ENCODE measurements around the gene ANKRD40. TPM values are rescaled to one million over a fixed set of nuclear protein-coding genes. Genes with fewer than 3 reads are reported as not detected.
A peak's percentile ranks its signal among the peaks of the same experiment; 100 is the strongest.
"Not testable (repeated sequence)": the region's sequence is repeated elsewhere in the genome, so short reads cannot be mapped to it uniquely, and the experiment has no call there.

Gene ANKRD40
- total RNA-seq, 1 experiment from 2014 or later, result 45.3 TPM

- ATAC-seq; H3K27ac Mint-ChIP-seq; H3K36me3 Mint-ChIP-seq; DNase-seq (ENCODE audit: low spot score); H3K27me3 Mint-ChIP-seq (ENCODE audit: low read depth); H3K4me3 Mint-ChIP-seq; H3K9me3 Mint-ChIP-seq; CTCF ChIA-PET: not testable (repeated sequence)
- POLR2A ChIA-PET, result interaction anchor here (1.0 kb wide), 1 partner anchor 128 kb away, joined by 3 read pairs; no protein-coding TSS in a partner anchor
- H3K4me1 Mint-ChIP-seq, result peaks cover 43% of the 10 kb centered on the region
Measured at GRCh38 chr17:50724622-50725021, 16.9 kb upstream of the ANKRD40 start.

- Mint-ChIP-seq H3K27me3 (ENCODE audit: low read depth) (no peaks in the 10 kb centered on the region), H3K27ac (peak overlapping the region; percentile 89), H3K9me3 (no peaks in the 10 kb centered on the region), H3K4me1 (peaks cover 39% of the 10 kb centered on the region), H3K36me3 (peaks cover 9% of the 10 kb centered on the region), H3K4me3 (peak overlapping the region; percentile 96)
- TF ChIP-seq OVOL2 (CRISPR knock-in tag; IDR thresholded peaks at IDR 0.05; ENCODE audit: borderline replicate concordance) (no peak), ZNF138 (CRISPR knock-in tag; conservative IDR thresholded peaks at IDR 0.05) (no peak), FOXK1 (CRISPR knock-in tag; IDR thresholded peaks at IDR 0.05) (no peak), NR2C2 (CRISPR knock-in tag; IDR thresholded peaks at IDR 0.05) (no peak), MAX (CRISPR knock-in tag; IDR thresholded peaks at IDR 0.05) (no peak), SMAD3 (CRISPR knock-in tag; IDR thresholded peaks at IDR 0.05; ENCODE audit: borderline replicate concordance) (no peak), ZNF317 (CRISPR knock-in tag; IDR thresholded peaks at IDR 0.05; ENCODE audit: borderline replicate concordance, low read depth) (no peak), PRRX2 (CRISPR knock-in tag; IDR thresholded peaks at IDR 0.05) (no peak), SP1 (CRISPR knock-in tag; conservative IDR thresholded peaks at IDR 0.05) (no peak), TCF7 (CRISPR knock-in tag; IDR thresholded peaks at IDR 0.05; ENCODE audit: low read depth) (no peak), ELF4 (CRISPR knock-in tag; IDR thresholded peaks at IDR 0.05; ENCODE audit: low read depth) (no peak), SOX15 (CRISPR knock-in tag; IDR thresholded peaks at IDR 0.05) (no peak), ZNF532 (CRISPR knock-in tag; IDR thresholded peaks at IDR 0.05; ENCODE audit: borderline replicate concordance) (no peak), ARID4B (CRISPR knock-in tag; IDR thresholded peaks at IDR 0.05; ENCODE audit: borderline replicate concordance) (no peak), USF1 (CRISPR knock-in tag; IDR thresholded peaks at IDR 0.05) (no peak)
- ATAC-seq (no peak), DNase-seq (ENCODE audit: low spot score) (no peak)
- ChIA-PET POLR2A (no interaction called here), CTCF (no interaction called here)
Measured at GRCh38 chr17:50722746-50723145, 15.0 kb upstream of the ANKRD40 start.
